Measurements from ENCODE around the gene EEF1AKMT2. TPM values are rescaled to one million over a fixed set of nuclear protein-coding genes. Genes with fewer than 3 reads are reported as not detected.

The EEF1AKMT2 gene
- total RNA-seq, 4 donors from 2014 or later, result 9.5 to 23.3 (median 18.5) TPM

DNA sequence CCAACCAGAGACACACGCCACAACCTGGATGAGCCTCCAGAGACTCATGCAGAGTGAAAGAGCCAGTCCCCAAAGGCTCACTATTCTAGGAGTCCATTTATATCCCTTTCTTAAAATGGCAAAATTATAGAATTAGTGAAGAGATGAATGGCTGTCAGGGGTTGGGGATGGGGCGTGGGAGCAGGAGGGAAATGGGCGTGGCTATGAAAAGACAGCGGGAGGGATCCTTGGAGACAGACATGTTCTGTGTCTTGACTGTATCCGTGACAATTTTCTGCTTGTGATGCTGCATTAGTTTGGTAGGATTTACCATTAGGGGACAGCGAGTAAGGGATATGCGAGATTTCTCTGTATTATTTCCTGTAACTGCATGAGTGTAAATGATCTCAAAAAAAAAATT lies 80.5 kb downstream of the EEF1AKMT2 start:
- H3K4me1 ChIP-seq, result peaks cover 5 to 74% (median 28%) of the 10 kb centered on the region in 4 donors
- no peak overlapping the region for H3K4me3 ChIP-seq
- H3K27ac ChIP-seq, result peak overlapping the region in 2 of 4 donors; percentile 29 to 77
- H3K27me3 ChIP-seq, result no peaks in the 10 kb centered on the region
- TF ChIP-seq CTCF (IDR thresholded peaks at IDR 0.05), result no peak
- no peak for TF ChIP-seq POLR2A (IDR thresholded peaks at IDR 0.05)
- no peaks in the 10 kb centered on the region for H3K9me3 ChIP-seq
- no peak for DNase-seq
- H3K36me3 ChIP-seq, result peaks cover 0 to 5% (median 0%) of the 10 kb centered on the region in 3 donors

DNA sequence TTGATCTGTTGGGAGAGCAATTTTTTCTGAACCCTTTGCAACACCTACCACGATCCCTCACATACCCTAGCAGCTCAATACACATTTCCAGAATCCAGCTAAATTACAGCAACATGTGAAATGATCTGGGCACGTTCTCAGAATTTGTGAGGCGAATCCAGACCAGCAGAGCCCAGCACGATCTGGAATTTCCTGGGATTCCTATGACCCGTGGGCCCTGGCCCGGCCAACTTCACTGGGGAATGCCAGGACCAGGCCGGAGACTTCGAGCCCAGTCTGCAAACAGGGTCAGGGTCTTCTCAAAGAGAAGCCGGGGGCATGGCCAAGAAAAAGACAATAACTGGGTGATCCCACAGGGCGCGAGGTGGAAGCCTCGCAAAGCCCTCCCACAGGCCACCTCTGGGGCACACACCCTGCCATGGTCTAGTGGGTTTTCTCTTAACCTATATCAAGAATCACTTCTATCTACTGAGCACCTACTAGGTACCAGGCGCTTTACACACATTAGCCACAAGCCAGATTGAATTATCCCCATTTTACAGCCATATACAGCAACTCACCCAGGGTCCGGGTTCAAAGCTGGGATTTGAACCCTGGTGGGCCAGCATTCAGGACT lies 81.3 kb downstream of the EEF1AKMT2 start:
- H3K4me1 ChIP-seq, result peaks cover 10 to 74% (median 28%) of the 10 kb centered on the region in 4 donors
- no peak for DNase-seq
- no peaks in the 10 kb centered on the region for H3K27me3 ChIP-seq
- no peak overlapping the region for H3K4me3 ChIP-seq
- H3K36me3 ChIP-seq, result peaks cover 0 to 13% (median 0%) of the 10 kb centered on the region in 3 donors
- TF ChIP-seq CTCF (IDR thresholded peaks at IDR 0.05), result no peak
- TF ChIP-seq POLR2A (IDR thresholded peaks at IDR 0.05), result no peak
- H3K27ac ChIP-seq, result peak overlapping the region; percentile 29 to 77 (median 64)
- H3K9me3 ChIP-seq, result no peaks in the 10 kb centered on the region

- Histone ChIP-seq H3K4me1 (peaks cover 10 to 78% (median 32%) of the 10 kb centered on the region in 4 donors), H3K9me3 (no peaks in the 10 kb centered on the region), H3K27me3 (no peaks in the 10 kb centered on the region), H3K4me3 (no peak overlapping the region), H3K27ac (peak overlapping the region; percentile 55 to 77 (median 65)), H3K36me3 (peaks cover 0 to 18% (median 0%) of the 10 kb centered on the region in 3 donors)
- peak in 2 of 3 donors; percentile 84 to 87 for DNase-seq
- TF ChIP-seq POLR2A (IDR thresholded peaks at IDR 0.05) (peak; percentile 19 to 67), CTCF (IDR thresholded peaks at IDR 0.05) (no peak)
These were observed 81.8 kb downstream of the EEF1AKMT2 start for GRCh38 chr10:124709861-124710260.

GRCh38 chr10:124708922-124709520 lies 82.7 kb downstream of the EEF1AKMT2 start:
- Histone ChIP-seq H3K27me3 (no peaks in the 10 kb centered on the region), H3K9me3 (no peaks in the 10 kb centered on the region), H3K27ac (peak overlapping the region; percentile 55 to 88 (median 65)), H3K4me1 (peaks cover 10 to 83% (median 39%) of the 10 kb centered on the region in 4 donors), H3K4me3 (no peak overlapping the region), H3K36me3 (peaks cover 0 to 19% (median 0%) of the 10 kb centered on the region in 3 donors)
- TF ChIP-seq POLR2A (IDR thresholded peaks at IDR 0.05) (no peak), CTCF (IDR thresholded peaks at IDR 0.05) (no peak)
- peak in 1 of 3 donors; percentile 47 for DNase-seq

GRCh38 chr10:124708246-124708779 lies 83.4 kb downstream of the EEF1AKMT2 start:
- Histone ChIP-seq H3K27ac (peak overlapping the region; percentile 55 to 88 (median 65)), H3K4me1 (peaks cover 10 to 83% (median 44%) of the 10 kb centered on the region in 4 donors), H3K36me3 (peaks cover 0 to 19% (median 0%) of the 10 kb centered on the region in 3 donors), H3K27me3 (no peaks in the 10 kb centered on the region), H3K4me3 (no peak overlapping the region), H3K9me3 (no peaks in the 10 kb centered on the region)
- peak in 1 of 3 donors; percentile 50 for DNase-seq
- TF ChIP-seq CTCF (IDR thresholded peaks at IDR 0.05) (peak in 1 of 6 experiments; percentile 8), POLR2A (IDR thresholded peaks at IDR 0.05) (no peak)

Small RNA genes lying within 50 kb of the gene (small RNA-seq; reads per million reads assigned to genes)
- gene RF00019, result 0 reads per million in 2 donors

Other genes starting within 250 kb of the EEF1AKMT2 start
- 10 to 100 TPM; 72.7 to 92.1 (median 80.5) TPM for gene FAM53B, start 47.5 kb downstream of the EEF1AKMT2 start, total RNA-seq
- 10 to 100 TPM; 10.9 to 13.1 (median 12.6) TPM for gene ABRAXAS2, start 9.9 kb upstream of the EEF1AKMT2 start, total RNA-seq
- gene ZRANB1, start 150.2 kb upstream of the EEF1AKMT2 start, total RNA-seq, result 10 to 100 TPM; 10.7 to 18.8 (median 15.5) TPM

Measured in Peyer's patch (tissue), 4 donors.